Stomach (tissue), 9 donors: ENCODE measurements around the gene WLS. TPM values are rescaled to one million over a fixed set of nuclear protein-coding genes. Genes with fewer than 3 reads are reported as not detected.

Source experiments
- DNase-seq, 2 donors: peaks; one replicate each; pipeline versions ENCODE4 v3.0.0 to v3.0.0-alpha.2; 2013 to 2019
- H3K27ac ChIP-seq, 5 donors: fragments of 200-600 bp in 4 of 5; sonication (generic) in 4 of 5; one replicate each; pipeline ENCODE4 v1.5.1; 2013 to 2019; ENCODE audit warnings: mild to moderate bottlenecking in 1 of 5, moderate library complexity in 1 of 5
- H3K27me3 ChIP-seq, 3 donors: fragments of 200-600 bp; sonication (generic); one replicate each; pipeline ENCODE4 v1.5.1; 2017 to 2019; ENCODE audit warnings: mixed run types in 1 of 3
- H3K36me3 ChIP-seq, 4 donors: fragments of 200-600 bp; sonication (generic); 1 replicate in 3 of 4; 2 replicates in 1 of 4; pipeline ENCODE4 v1.5.1; 2016 to 2019
- H3K4me1 ChIP-seq, 4 donors: fragments of 200-600 bp; sonication (generic); one replicate each; pipeline ENCODE4 v1.5.1; 2016 to 2019
- H3K4me3 ChIP-seq, 4 donors: fragments of 200-600 bp; sonication (generic) in 3 of 4; one replicate each; pipeline ENCODE4 v1.5.1; 2016 to 2019; ENCODE audit warnings: mild to moderate bottlenecking in 1 of 4
- H3K9me3 ChIP-seq, 4 donors: fragments of 200-600 bp; sonication (generic); one replicate each; pipeline ENCODE4 v1.5.1; 2016 to 2019
- EP300 ChIP-seq: sonication (generic); formaldehyde crosslinking; IDR thresholded peaks from one replicate; pipeline ENCODE4 v1.6.1; 2017; ENCODE audit warnings: antibody characterized with exemption
- POLR2A ChIP-seq, 4 donors: fragments of 450-650 bp; IDR thresholded peaks; one replicate each; pipeline ENCODE4 v1.6.1; 2016; ENCODE audit warnings: antibody characterized with exemption in 4 of 4, control low read depth in 2 of 4, mild to moderate bottlenecking in 1 of 4, moderate library complexity in 1 of 4
- POLR2AphosphoS5 ChIP-seq, 3 donors: sonication (generic); formaldehyde crosslinking; IDR thresholded peaks; one replicate each; pipeline ENCODE4 v1.6.1; 2016; ENCODE audit warnings: antibody characterized with exemption in 3 of 3
- WGBS, 5 donors: extraction: QIAGEN DNeasy Blood & Tissue Kit in 3 of 5; methylation state at CpG; one replicate each; pipeline versions ENCODE4 v1.1.5 to v1.1.7; 2013 to 2018; 5-methylcytosine and 5-hydroxymethylcytosine counted together
- intact Hi-C: fragments of 100-400 bp; cut with DNase I; formaldehyde crosslinking; loops from one replicate; pipeline ENCODE4 v1.15.1; 2023; ENCODE audit warnings: low total_unique reads
- polyA plus RNA-seq, 3 donors: library from polyadenylated mRNA; stranded (reverse); fragments of 200-250 nt; gene quantifications; one replicate each; pipeline ENCODE4 v1.2.3, GENCODE V29; 2013
- total RNA-seq, 5 donors: library from RNA; depleted of rRNA; stranded (reverse); fragments of >200 nt; gene quantifications; one replicate each; pipeline versions ENCODE4 v1.1.0 to v1.2.3, GENCODE V29; 2014 to 2016
- TF ChIP-seq, protein P1 (sequence below), 7 experiments: fragments of 450-650 bp in 4 of 7; fragments of 200-600 bp in 3 of 7; sonication (generic) in 3 of 7; IDR thresholded peaks; one replicate each; pipeline ENCODE4 v1.5.1; 2016 to 2019; ENCODE audit warnings: antibody characterized with exemption in 7 of 7, control low read depth in 2 of 7, mild to moderate bottlenecking in 1 of 7
- donor health status: healthy with polysubstance abuse.
- donor health status: Bipolar disorder and iron deficiency.
- donor health status: healthy.

Gene WLS
- total and polyA plus RNA-seq, 8 donors: 17.9 to 194 (median 66.8) TPM

DNA sequence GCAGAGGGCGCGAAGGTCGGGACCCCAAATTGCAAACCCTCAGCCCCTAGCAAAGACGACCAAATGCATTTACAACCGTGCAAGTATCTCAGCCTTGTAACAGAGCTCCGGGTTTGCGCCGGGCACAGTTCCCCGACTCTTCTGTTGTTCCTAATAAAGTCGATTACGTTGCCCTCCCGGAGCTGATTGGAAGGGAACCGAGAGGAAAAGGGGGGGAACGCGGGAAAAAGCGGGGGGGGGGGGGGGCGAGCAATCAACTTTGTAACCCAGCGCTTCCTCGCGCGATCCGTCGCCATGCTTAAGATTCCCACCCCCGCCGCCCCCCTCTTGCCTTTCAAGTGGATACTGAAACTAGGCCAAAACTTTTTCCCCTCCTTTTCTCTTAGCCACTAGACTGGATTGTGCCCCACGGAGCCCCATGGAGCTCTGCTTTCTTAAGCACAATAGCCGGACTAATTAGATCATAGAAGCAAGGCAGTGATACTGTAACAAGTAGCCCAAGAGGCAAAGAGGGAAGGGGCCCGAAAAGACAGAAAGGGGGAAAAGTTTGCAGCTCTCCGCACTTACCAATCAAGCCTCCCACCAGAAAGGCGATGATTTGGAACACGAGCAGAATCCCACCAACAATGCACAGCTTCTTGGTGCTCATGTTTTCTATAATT, 565 bp downstream of the WLS start:
- H3K4me1 ChIP-seq: peaks cover 0 to 44% (median 32%) of the 10 kb centered on the region in 4 donors
- H3K9me3 ChIP-seq: no peaks in the 10 kb centered on the region
- peak overlapping the region; percentile 88 to 92 (median 91) for H3K27ac ChIP-seq
- H3K36me3 ChIP-seq: no peaks in the 10 kb centered on the region
- 1 to 3% (median 1%) methylated on average over 20 to 31 of the region's 31 CpGs for WGBS, 5 donors
- TF ChIP-seq POLR2AphosphoS5 (IDR thresholded peaks at IDR 0.05): peak; percentile 16 to 72 (median 67)
- TF ChIP-seq, protein P1, sequence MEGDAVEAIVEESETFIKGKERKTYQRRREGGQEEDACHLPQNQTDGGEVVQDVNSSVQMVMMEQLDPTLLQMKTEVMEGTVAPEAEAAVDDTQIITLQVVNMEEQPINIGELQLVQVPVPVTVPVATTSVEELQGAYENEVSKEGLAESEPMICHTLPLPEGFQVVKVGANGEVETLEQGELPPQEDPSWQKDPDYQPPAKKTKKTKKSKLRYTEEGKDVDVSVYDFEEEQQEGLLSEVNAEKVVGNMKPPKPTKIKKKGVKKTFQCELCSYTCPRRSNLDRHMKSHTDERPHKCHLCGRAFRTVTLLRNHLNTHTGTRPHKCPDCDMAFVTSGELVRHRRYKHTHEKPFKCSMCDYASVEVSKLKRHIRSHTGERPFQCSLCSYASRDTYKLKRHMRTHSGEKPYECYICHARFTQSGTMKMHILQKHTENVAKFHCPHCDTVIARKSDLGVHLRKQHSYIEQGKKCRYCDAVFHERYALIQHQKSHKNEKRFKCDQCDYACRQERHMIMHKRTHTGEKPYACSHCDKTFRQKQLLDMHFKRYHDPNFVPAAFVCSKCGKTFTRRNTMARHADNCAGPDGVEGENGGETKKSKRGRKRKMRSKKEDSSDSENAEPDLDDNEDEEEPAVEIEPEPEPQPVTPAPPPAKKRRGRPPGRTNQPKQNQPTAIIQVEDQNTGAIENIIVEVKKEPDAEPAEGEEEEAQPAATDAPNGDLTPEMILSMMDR (IDR thresholded peaks at IDR 0.05): no peak
- peaks cover 0 to 5% (median 0%) of the 10 kb centered on the region in 3 donors for H3K27me3 ChIP-seq
- DNase-seq: peak; percentile 59 to 92
- intact Hi-C loops: loop anchor here (10.0 kb wide), 2 partner anchors 67 to 107 kb away; no protein-coding TSS in a partner anchor
- H3K4me3 ChIP-seq: peak overlapping the region; percentile 69 to 76 (median 75)

DNA sequence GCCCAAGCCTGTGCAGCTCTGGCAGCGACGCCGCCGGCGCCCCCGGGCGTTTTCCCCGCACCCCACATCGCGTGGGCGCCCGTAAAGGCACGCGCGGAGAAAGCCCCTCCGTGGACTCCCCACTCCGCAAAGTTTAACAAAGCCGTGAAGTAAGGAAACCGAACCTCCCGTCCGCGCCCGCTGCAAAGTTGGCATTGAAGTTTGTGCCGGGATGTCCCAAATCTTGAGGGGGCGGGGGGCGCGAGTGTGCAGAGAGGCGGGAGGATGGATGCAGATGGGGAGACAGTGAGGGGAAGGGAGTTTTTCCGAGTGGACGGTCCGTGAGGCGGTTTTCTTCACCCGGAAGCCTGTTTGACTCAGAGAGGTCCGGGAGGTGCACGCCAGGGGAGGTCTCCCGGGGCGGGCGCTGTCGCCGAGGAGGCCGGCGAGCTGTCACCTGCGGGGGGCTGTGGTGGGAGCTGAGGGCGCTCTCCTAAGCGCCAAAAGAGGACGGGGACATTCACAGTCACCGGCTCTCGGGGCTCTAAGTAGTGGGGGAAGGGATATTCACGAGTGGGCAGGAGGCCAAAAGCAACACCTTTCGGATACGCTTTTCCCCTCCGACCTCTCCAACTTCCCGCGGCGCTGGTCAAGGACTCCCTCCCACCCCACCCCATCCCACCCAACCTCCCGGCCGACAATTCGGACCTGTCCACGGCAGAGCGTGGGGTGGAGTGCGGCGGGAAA, 1.3 kb downstream of the WLS start:
- WGBS, 5 donors: 1 to 4% (median 2%) methylated on average over 51 to 62 of the region's 62 CpGs
- peak overlapping the region; percentile 88 to 92 (median 91) for H3K27ac ChIP-seq
- no peak for TF ChIP-seq POLR2A (IDR thresholded peaks at IDR 0.05)
- TF ChIP-seq, protein P1 (IDR thresholded peaks at IDR 0.05): no peak
- no peaks in the 10 kb centered on the region for H3K36me3 ChIP-seq
- H3K4me1 ChIP-seq: peaks cover 0 to 49% (median 32%) of the 10 kb centered on the region in 4 donors
- H3K9me3 ChIP-seq: no peaks in the 10 kb centered on the region
- DNase-seq: peak; percentile 45 to 71
- intact Hi-C loops: loop anchor here (10.0 kb wide), 2 partner anchors 66 to 106 kb away; no protein-coding TSS in a partner anchor
- H3K4me3 ChIP-seq: peak overlapping the region; percentile 69 to 76 (median 75)
- H3K27me3 ChIP-seq: peaks cover 0 to 5% (median 0%) of the 10 kb centered on the region in 3 donors

DNA sequence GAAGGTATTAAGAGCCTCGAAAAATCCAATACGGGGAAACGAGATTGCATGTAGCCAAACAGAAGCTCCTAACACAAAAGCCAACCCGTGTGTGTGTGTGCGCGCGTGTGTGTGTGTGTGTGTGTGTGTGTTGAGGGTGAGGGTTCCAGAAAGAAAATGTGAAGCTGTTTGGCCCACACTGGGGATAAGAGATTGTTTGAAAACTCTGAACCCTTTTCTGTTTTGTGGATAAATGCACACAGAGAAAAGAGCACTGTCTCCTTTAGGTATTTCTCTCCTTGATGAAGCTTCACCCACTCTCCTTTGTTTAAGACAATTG, 1.9 kb downstream of the WLS start:
- Histone ChIP-seq H3K4me1 (peaks cover 0 to 55% (median 35%) of the 10 kb centered on the region in 4 donors), H3K9me3 (no peaks in the 10 kb centered on the region), H3K27ac (peak overlapping the region; percentile 88 to 92 (median 91)), H3K27me3 (peaks cover 0 to 5% (median 0%) of the 10 kb centered on the region in 3 donors), H3K4me3 (peak overlapping the region; percentile 69 to 76 (median 75)), H3K36me3 (no peaks in the 10 kb centered on the region)
- peak in 1 of 2 donors; percentile 57 for DNase-seq
- TF ChIP-seq POLR2A (IDR thresholded peaks at IDR 0.05): no peak
- intact Hi-C loops: loop anchor here (10.0 kb wide), 2 partner anchors 66 to 106 kb away; no protein-coding TSS in a partner anchor
- 5 to 14% (median 10%) methylated on average over 7 of the region's 7 CpGs for WGBS, 5 donors

DNA sequence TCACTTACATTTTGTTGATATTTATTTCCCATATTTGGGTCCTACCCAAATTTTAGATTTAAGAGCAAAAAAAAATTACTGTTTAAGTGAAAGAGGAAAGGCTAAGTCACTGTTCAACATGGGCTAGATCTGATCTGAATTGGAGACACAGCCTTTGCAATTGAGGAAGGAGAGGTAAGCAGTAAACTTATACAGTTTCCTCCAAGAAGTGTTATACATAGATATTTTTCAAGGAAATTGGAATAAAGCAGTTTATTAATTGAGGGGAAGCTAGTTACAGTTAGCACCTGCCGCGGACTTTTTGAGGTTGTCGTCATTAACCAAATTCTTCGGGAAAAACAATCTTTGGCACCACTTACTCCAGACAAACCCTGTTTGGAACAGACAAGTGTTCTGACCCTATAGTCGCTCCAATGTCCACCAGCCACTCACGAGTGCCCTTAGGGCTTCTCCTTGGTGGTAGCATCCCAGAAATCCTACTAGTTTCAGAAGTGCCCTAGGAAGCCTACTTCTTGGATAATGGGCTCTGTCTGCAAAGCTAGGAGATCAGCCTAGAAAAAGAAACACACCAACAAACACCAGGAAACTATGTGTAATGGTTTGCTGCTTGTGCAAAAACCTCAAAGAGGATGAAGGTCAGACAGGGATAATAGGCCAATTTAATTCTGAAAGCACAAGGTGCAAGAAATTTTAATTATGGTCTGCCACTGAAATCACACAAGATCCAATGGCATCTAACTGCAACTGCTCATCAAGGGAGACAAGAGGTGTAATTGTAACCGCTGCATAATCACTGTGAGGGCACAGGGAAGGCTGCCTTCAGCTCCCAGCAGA, 2.5 kb downstream of the WLS start:
- H3K27ac ChIP-seq: peak overlapping the region; percentile 8 to 92 (median 91)
- H3K4me1 ChIP-seq: peaks cover 0 to 59% (median 38%) of the 10 kb centered on the region in 4 donors

More for the DNA sequence above, 2.5 kb downstream of the WLS start:
- no peak for DNase-seq
- Histone ChIP-seq H3K9me3 (no peaks in the 10 kb centered on the region), H3K4me3 (peak overlapping the region; percentile 69 to 76 (median 75)), H3K36me3 (no peaks in the 10 kb centered on the region), H3K27me3 (peaks cover 0 to 5% (median 0%) of the 10 kb centered on the region in 3 donors)
- intact Hi-C loops: loop anchor here (10.0 kb wide), 2 partner anchors 65 to 105 kb away; no protein-coding TSS in a partner anchor
- 40 to 54% (median 53%) methylated on average over 7 of the region's 7 CpGs for WGBS, 5 donors
- TF ChIP-seq POLR2AphosphoS5 (IDR thresholded peaks at IDR 0.05) (no peak), EP300 (no peak), POLR2A (IDR thresholded peaks at IDR 0.05) (no peak)
- TF ChIP-seq, protein P1 (IDR thresholded peaks at IDR 0.05): no peak
